Activated CD4-positive, CD25-positive, alpha-beta regulatory T cell treated with anti-CD3 and anti-CD28 coated beads, Interleukin-2, amount 50 U/mL, for 72 hours (primary cell): ENCODE measurements around the gene CNBP.
A peak's percentile ranks its signal among the peaks of the same experiment; 100 is the strongest.

ENCODE experiments used
- DNase-seq: peaks from one replicate; pipeline ENCODE4 v3.0.0; 2021

CNBP gene

DNA sequence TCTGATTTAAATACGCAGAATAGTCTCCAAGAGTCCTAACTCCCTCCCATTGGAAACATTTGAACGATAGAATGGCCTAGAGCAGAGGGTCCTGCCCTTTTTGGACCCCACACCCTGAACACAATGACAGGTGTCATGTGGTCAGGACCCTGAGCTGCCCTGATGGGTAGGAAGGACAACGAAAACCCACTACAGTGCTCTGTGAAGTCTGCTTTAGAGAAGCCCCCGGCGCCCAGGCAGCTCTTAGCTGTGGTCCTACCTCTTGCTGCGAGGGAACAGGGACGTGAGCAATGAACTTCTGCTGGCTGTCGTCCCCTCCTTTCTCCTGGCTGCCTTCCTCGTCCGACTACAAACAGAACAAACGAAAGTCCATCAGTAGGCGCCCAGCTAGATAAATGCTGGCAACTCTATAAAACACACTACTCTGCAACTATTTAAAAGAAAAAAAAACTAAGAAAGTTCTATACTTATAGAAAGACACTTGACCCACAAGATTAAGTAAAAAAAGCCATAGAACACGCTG, 53.3 kb downstream of the CNBP start:
- DNase-seq, result no peak

DNA sequence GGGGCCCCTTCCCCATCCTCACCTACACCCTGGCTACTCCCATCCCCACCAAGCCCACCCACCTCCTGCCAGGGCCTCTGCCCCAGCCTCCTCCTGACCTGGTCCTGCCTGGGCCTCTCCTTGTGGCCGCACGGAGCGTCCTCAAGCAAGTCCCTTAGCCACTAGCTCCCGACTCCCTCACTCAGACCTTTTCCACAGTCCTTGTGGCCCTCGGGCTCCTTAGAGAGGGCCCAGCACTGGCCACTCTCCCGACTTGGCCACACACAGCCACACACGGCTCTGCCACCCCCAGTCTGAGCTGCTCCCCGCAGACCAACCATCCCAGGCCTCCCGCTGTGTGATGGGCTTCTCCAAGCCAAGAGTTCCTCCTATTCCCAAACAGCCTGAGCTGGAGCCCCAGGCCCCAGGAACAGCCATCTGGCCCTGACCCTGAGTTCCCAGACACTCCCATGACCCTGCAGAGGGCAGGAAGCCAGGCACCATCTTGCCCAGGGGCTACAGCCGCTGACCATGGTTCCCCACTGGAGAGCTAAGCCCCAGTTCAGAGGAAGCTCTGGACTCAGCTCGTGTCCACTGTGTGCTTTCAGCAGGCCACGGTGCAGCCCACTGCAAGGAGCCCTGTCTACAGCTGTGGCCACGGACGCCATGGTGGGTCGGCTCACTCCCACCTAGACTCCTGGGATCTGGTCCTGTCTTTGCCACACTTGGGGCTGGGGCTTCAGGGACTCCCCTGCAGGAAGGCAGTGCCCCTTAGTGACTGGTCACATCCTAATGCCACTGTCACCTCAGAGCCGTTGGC, 55.1 kb downstream of the CNBP start:
- no peak for DNase-seq

DNA sequence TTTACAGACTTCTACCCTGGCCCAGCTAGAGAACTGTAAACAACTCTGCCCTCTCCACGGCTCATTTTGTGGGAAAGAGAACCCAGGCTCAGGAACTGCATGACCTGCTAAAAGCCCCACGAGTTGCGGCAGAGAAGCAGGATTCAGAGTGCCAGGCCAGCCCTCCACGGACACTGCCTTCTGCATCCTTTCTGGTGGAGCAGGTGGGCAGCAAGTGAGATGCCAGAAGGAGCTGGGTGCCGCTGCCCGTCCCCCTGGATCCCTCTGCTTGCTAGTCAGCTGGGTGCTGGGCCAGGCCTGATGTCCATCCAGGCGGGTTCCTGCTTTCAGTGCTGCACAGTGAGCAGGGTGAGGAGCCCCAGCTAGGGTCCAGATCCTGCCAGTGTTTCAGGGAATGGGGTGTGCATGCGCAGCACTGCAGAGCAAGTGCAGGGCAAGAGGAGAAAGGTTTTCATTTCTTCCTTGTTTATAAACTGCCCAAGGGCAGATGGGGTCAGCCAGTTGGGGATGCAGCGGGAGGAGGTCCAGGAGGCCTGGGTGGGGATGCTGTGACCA, 56.9 kb downstream of the CNBP start:
- no peak for DNase-seq

DNA sequence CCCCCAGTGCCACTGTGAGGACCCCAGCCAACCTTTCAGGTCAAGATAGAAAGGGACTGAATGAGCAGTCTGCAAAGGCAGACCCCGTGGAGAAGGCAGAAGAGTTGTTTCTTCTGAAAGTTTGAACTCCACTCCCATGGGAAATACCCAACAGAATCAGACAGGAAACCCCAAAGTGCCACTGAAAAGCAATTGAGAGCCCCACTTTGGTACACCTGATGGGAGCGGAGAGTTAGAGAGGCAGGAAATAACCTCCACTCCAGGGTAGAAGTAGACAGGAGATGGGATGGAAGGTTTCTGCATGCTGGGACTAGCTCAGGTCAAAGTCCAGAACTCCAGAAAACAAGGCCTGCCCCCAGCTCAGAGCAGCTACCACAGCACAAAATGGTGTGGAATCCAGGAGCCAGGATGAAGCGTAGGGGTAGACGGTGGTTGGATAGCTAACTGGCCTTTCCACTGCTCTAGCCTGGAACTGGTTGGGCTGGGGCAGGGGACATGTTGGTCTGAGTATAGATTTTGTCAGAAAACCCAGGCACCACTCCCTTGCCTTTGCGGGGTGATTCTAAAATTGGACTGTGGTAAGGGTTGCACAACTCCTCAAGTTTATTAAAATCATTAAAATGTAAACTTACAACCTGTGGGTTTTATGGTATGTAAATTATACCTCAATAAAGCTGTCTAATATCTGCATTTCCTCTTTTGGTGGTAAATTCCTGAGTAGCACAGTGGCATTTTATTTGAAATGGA, 60.2 kb downstream of the CNBP start:
- DNase-seq, result no peak

DNA sequence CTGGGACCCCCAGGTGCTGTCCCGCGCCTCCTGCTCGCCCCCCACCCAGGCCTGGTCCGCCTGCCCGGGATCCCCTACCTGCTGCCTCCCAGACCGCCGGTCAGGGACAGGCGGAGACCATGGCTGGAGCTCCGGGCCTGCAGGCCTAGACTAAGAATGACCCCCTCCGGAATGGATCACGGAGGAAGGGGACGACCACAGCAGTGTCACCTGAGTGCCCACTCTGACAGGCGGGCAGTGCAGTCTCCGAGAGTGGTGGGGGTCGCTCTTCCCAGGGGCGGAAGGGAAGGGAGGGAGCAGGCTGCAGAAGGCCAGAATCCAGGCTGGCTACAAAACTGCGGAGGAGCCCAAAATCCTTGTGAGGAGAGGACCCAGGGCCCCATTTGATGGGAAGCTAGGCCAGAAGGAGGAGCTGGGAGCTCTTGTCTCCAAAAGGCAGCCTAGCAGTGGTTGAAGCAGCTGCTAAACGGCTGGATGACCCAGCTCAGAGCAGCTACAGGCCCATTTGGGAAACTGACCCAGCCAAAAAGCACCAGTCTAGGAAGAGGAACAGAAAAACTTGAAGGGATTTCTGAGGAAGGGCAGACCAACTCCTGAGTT, 61.2 kb downstream of the CNBP start:
- no peak for DNase-seq

DNA sequence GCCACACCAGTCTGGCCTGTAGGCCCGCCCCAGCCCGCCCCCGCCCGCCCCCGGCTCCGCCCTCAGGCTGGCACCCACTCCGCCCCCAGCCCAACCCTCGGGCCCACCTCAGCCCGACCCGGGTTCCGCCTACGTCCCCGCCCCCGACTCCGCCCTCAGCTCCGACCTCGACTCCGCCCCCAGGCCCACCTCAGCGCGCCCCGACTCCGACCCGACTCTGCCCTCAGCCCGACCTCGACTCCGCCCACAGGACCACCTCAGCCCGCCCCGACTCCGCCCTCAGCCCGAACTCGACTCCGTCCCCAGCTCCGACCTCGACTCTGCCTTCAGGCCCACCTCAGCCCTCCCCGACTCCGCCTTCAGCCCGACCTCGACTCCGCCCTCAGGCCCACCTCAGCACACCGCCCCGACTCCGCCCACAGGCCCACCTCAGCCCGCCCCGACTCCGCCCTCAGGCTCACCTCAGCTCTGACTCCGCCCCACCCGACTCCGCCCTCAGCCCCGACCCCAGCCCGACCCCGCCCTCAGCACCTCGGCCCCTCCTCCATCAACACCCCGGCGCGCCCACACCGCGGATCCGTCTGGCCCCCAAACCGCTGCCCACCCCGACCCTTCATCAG, 61.8 kb downstream of the CNBP start, which contains the start of gene RAB43:
RAB43 (minus strand) TSS at position 13 of the 620 bp plus-strand sequence. CDS start 315 bp downstream, outside the sequence.
- DNase-seq, result peak; percentile 84

DNA sequence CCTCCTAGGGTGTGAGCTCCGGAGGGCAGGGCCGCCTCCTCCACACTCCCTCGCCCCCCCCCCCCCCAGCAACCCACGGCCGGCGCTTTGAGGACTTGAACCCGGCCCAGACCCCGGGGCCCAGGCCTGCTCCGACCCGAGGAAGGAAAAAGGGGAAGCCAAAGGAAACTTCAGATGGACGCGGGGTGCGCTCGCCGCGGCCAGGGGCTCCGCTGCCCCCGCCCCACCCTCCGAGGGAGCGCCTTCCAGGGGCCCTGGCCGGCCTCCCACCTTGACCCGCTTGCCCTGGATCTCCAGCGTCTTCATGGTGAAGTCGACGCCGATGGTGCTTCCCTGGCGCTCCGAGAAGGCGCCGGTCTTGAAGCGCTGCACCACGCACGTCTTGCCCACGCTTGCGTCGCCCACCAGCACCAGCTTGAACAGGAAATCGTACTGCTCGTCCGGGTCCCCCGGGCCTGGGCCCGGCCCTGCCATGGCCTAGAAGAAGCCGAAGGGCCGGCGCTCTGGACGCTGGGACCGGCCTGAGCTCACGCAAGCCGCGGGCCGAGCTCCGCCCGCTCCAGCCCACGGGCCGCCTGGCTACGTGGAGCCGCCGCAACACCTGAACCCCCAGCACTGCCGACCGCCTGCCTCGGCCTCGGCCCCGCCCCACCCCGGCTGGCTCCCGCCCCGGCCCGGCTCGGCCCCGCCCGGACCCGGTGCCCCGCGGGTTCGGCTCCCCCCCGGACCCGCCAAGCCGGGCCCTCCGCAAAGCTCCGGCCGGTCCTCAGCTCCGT, 62.5 kb downstream of the CNBP start:
- peak; percentile 66 for DNase-seq

DNA sequence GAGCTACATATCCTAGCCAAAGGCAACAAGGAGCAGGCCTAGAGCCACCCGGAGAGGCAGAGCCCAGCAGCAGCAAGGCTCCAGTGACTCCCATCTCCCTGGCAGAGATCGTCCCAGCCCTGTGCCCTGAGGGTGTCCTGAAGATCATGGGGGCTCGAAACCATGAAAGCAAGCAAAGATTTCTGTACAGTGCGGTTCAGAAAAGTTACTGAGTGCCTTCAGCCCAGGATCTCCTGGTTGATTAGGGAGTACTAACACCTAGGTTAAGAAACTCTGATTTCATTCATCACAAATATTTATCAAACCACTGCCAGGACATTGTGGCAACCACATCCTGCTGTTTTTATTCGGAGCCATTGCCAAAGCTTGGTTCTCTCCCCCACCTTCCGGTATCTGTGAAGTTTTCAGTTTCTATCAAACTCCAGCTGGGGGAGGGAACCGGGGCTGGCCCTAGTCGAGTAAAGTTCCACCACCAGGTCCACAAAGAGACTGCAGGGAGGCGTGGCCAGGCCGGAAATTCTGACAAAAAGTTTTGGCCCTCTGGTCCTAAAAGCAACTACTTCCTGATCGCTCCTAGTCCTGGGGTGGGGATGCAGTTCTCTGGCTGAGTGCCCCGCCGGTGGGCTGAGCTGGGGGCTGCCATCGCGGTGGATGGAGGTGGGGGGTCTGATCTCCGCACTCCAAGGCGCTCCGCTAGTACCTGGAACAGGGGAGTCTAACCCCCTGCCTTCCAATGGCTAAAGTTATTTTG, 63.3 kb downstream of the CNBP start:
- DNase-seq, result peak; percentile 87

DNA sequence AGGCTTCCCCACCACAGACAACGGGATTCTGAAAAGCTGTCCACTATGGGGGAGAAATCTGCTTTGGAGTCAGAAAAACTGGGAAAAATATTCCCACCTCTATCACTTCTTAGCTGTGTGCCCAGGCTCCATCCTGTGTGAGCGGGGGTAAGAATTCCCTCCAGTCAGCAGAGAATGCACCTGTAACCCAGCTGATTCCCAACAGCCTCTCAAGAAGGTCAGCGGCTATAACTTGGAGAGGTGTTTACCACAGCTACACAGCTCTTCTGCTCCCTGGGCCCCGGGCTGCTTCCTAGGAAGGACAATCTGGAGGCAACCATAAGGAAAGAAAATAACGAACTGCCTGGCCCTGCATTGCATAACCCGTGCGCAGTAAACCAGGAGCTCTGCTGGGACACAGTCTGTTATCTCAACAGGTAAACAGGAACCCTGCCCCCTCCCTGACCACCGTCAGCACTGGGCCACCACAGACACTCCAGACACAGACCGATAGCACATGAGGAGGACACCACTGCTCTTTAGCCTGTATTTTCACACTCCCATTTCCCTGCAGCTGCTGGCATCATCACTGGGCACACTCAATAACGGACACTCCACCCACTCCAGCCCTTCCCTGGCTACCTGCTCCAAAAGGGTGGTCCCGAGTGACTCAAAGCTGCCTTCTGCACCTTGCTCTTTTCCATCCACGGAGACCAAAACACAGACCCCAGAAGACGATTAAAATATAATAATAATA, 64.2 kb downstream of the CNBP start:
- DNase-seq, result peak; percentile 56

DNA sequence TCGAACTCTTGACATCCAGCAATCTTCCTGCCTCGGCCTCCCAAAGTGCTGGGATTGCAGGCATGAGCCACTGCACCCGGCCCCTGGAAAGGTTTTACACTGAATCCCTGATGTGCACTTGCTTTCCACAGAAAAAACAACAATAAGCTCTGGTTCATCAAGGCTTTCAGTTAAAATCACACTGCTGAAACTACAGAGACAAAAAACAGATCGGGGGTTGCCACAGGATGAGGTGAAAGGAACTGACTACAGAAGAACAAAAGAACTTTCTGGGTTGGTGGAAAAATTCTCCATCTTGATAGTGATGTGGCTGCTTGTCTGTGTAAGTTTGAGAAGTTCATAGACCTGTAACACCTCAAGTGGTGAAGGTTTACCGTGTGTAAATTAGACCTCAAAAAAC, 65.0 kb downstream of the CNBP start:
- no peak for DNase-seq
